WERI-Rb-1 (cell line): ENCODE data around the gene SNX32.
"Not testable (repeated sequence)": the region's sequence is repeated elsewhere in the genome, so short reads cannot be mapped to it uniquely, and the experiment has no call there.

Experiments used
- DNase-seq: peaks from one replicate; pipeline ENCODE4 v3.0.0-alpha.2; 2020
- H3K27ac ChIP-seq: fragments of 250-450 bp; sonication (Bioruptor Pico); 2 replicates; pipeline ENCODE4 v1.5.1; 2020; ENCODE audit warnings: mild to moderate bottlenecking, moderate library complexity
- H3K27me3 ChIP-seq: fragments of 250-450 bp; sonication (Bioruptor Pico); 2 replicates; pipeline ENCODE4 v1.5.1; 2021; ENCODE audit warnings: mild to moderate bottlenecking, low read depth, moderate library complexity; ENCODE audit not compliant: insufficient read depth, severe bottlenecking
- H3K36me3 ChIP-seq: fragments of 250-450 bp; sonication (Bioruptor Pico); 2 replicates; pipeline ENCODE4 v1.5.1; 2020; ENCODE audit warnings: mild to moderate bottlenecking, moderate library complexity
- H3K4me3 ChIP-seq: 2 replicates; pipeline ENCODE4 v1.5.1; 2011; ENCODE audit warnings: low read depth, mild to moderate bottlenecking, control low read depth, low read length
- H3K9me3 ChIP-seq: fragments of 250-450 bp; sonication (Bioruptor Pico); 2 replicates; pipeline ENCODE4 v1.5.1; 2021; ENCODE audit warnings: mild to moderate bottlenecking, moderate library complexity; ENCODE audit not compliant: severe bottlenecking
- TF ChIP-seq, protein P1 (sequence below): IDR thresholded peaks from 2 replicates; pipeline ENCODE4 v1.5.1; 2011; ENCODE audit warnings: low read depth, mild to moderate bottlenecking, control low read depth, inconsistent platforms, low read length

SNX32 gene

DNA sequence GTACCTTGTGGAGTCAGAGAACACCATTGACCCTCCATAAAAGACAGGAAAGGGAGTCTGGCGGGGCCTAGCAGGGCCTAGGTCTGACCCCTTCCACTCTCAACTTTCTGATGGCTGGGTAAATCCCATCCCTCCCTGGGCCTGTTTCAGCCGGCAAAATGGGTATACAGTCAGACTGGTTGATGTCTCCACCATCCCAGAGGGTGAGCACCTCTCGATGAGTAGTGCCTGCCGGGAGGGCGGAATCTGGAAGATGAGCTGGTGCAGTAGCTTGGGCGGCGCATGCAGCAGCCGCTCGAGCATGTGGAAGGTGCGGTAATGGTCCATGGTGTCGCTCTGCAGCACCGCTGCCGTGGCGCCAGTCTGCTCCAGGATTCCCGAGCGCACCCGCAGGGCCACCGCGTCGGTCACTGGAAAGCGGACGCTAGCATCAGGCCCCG, 54.0 kb downstream of the SNX32 start:
- DNase-seq = no peak
- Histone ChIP-seq H3K27me3 (no peaks in the 10 kb centered on the region), H3K4me3 (peak overlapping the region; percentile 86), H3K9me3 (no peaks in the 10 kb centered on the region), H3K27ac (peak overlapping the region; percentile 86), H3K36me3 (peaks cover 44% of the 10 kb centered on the region)
- TF ChIP-seq, protein P1, sequence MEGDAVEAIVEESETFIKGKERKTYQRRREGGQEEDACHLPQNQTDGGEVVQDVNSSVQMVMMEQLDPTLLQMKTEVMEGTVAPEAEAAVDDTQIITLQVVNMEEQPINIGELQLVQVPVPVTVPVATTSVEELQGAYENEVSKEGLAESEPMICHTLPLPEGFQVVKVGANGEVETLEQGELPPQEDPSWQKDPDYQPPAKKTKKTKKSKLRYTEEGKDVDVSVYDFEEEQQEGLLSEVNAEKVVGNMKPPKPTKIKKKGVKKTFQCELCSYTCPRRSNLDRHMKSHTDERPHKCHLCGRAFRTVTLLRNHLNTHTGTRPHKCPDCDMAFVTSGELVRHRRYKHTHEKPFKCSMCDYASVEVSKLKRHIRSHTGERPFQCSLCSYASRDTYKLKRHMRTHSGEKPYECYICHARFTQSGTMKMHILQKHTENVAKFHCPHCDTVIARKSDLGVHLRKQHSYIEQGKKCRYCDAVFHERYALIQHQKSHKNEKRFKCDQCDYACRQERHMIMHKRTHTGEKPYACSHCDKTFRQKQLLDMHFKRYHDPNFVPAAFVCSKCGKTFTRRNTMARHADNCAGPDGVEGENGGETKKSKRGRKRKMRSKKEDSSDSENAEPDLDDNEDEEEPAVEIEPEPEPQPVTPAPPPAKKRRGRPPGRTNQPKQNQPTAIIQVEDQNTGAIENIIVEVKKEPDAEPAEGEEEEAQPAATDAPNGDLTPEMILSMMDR = no peak

DNA sequence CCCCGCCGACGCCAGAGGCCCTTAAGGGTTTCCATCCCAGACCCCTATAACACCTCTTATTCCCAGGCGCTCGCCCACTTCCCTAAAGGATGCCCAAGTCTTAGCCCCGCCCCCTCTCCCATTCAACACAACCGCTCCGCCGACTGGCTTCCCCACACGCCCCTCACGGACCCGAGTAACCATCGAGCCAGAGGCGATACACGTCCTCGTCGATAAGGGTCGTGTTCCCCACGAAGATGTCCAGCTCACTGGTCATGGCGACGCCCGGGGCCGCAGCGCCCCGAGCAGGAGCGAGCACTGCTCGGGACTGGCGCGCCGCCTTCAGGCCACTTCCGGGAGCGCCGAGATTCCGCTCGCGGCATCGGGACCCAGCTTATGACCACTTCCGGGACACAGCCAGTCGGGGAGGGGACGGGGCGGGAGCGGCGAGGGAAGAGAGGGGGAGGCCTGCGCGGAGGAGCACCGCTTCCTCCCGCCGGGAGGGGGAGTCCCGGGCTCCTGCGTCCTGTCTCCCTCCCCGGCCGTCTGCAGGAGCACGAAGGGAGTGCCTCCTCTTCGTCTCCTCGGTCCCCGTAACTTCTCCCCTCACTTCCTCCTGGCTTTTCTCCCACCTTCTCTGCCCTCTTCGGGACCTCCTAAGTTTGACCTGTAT, 54.5 kb downstream of the SNX32 start, which contains the start of gene FIBP:
FIBP (minus strand) TSS at position 309 of the 652 bp plus-strand sequence; CDS start at position 256, 53 bp downstream.
- no peaks in the 10 kb centered on the region for H3K9me3 ChIP-seq
- H3K27ac ChIP-seq = peak within 1 kb of the TSS; percentile 86
- peak within 1 kb of the TSS; percentile 86 for H3K4me3 ChIP-seq
- TF ChIP-seq, protein P1 = peak; percentile 83
- DNase-seq = peak; percentile 98
- peaks cover 39% of the 10 kb centered on the region for H3K36me3 ChIP-seq
- no peaks in the 10 kb centered on the region for H3K27me3 ChIP-seq

DNA sequence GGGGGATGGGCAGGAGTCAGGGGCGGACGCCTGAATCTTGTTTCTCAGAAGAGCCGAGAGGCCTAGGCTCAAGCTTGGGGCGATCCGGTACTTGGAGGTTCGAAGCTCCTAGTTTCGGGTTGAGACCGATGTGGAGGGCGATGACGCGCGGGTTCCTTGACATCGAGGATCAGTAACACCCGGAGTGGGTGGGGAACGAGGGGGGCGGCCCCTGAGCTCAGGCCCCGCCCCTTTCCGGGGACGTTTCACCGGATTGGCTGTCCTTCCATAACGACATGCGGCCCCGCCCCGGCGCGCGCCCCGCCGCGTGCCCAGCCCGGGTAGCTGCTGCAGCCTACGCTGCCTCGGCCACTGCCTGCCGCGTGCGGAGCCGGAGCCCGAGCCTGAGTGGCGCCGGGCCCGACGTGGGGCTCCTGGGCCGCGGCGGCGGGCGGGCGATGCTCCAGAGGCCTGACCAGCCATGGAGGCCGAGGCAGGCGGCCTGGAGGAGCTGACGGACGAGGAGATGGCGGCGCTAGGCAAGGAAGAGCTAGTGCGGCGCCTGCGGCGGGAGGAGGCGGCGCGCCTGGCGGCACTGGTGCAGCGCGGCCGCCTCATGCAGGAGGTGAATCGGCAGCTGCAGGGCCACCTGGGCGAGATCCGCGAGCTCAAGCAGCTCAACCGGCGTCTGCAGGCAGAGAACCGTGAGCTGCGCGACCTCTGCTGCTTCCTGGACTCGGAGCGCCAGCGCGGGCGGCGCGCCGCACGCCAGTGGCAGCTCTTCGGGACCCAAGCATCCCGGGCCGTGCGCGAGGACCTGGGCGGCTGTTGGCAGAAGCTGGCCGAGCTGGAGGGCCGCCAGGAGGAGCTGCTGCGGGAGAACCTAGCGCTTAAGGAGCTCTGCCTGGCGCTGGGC, 56.8 kb downstream of the SNX32 start, which contains the start of gene CCDC85B:
CCDC85B (plus strand) TSS at position 350 of the 895 bp plus-strand sequence; CDS start at position 461, 111 bp downstream.
- H3K9me3 ChIP-seq = no peaks in the 10 kb centered on the region
- H3K27me3 ChIP-seq = no peaks in the 10 kb centered on the region
- H3K4me3 ChIP-seq = peak within 1 kb of the TSS; percentile 87
- peak; percentile 97 for DNase-seq
- TF ChIP-seq, protein P1 = peak; percentile 30; the same call in 1 of the 2 replicates
- H3K36me3 ChIP-seq = peaks cover 16% of the 10 kb centered on the region
- peak within 1 kb of the TSS; percentile 86 for H3K27ac ChIP-seq

DNA sequence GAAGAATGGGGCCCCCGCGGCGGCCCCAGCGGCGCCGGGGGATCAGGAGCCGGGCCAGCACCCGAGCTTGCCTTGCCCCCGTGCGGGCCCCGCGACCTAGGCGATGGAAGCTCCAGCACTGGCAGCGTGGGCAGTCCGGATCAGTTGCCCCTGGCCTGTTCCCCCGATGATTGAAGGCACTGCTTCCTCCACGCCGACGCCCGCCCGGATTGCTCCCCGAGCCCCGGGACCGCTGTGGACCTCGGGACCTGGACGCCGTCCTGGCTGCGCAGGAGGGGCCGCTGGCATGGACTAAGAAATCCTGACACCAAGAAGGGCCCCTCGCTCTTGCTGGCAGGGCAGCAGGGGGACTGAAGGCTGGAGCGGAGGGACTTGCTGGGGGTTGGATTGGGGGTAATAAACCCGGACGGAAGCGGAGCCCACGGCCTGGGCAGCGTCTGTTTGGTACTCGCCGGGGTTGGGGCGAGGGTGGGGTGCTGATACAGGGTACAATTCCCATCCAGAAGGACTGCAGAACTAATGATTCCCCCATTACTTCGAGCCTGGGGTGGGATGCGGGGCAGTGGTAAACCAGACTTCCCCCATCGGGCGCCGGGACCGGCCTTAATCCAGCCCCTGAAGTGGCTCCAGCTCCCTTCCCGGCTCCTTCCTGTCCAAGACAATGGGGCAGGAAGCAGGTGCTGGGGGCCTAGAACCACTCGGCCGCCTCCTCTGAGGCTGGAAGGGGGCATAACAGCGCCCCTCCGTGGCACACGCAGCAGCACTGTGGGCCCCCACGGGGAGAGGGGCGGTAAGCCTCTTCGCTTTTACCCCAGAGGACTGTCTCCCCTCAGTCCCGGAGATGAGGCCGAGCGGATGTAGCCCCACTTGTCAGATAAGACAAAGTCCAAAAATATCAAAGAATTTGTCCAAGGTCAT, 57.7 kb downstream of the SNX32 start:
- Histone ChIP-seq H3K9me3 (no peaks in the 10 kb centered on the region), H3K27me3 (no peaks in the 10 kb centered on the region), H3K36me3 (peaks cover 7% of the 10 kb centered on the region), H3K4me3 (peak overlapping the region; percentile 87), H3K27ac (peak overlapping the region; percentile 86)
- TF ChIP-seq, protein P1 = peak; percentile 65
- peak; percentile 58 for DNase-seq

DNA sequence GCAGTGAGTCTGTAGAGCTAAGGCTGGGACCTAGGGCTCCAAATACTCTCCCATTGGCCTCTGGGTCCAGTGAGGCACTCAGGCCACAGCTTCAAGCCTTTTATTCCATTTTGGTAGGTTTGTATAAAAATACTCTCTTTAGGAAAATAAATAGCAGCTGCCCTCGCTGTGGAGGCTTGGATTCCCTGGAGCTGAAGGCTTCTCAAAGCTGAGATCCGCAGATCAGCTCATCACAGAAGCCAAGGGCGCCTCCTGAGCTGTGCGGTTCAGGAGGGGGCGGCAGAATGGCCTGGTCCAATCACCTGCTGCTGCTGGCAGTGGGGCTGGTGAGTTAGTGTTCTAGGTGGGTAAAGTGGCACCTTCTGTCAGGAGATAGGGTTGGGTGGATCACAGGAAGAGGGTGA, 58.4 kb downstream of the SNX32 start:
- H3K36me3 ChIP-seq, H3K27me3 ChIP-seq, DNase-seq, H3K9me3 ChIP-seq: not testable (repeated sequence)
- Histone ChIP-seq H3K4me3 (peak overlapping the region; percentile 87), H3K27ac (peak overlapping the region; percentile 86; the same call in 1 of the 2 replicates)
